Measurements from ENCODE around the gene LRBA.

Gene LRBA

GRCh38 chr4:150268444-150268843, 746.6 kb downstream of the LRBA start:
- no peak overlapping the region for H3K27ac ChIP-seq
- TF ChIP-seq, protein P1, sequence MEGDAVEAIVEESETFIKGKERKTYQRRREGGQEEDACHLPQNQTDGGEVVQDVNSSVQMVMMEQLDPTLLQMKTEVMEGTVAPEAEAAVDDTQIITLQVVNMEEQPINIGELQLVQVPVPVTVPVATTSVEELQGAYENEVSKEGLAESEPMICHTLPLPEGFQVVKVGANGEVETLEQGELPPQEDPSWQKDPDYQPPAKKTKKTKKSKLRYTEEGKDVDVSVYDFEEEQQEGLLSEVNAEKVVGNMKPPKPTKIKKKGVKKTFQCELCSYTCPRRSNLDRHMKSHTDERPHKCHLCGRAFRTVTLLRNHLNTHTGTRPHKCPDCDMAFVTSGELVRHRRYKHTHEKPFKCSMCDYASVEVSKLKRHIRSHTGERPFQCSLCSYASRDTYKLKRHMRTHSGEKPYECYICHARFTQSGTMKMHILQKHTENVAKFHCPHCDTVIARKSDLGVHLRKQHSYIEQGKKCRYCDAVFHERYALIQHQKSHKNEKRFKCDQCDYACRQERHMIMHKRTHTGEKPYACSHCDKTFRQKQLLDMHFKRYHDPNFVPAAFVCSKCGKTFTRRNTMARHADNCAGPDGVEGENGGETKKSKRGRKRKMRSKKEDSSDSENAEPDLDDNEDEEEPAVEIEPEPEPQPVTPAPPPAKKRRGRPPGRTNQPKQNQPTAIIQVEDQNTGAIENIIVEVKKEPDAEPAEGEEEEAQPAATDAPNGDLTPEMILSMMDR (conservative IDR thresholded peaks at IDR 0.05): no peak

DNA sequence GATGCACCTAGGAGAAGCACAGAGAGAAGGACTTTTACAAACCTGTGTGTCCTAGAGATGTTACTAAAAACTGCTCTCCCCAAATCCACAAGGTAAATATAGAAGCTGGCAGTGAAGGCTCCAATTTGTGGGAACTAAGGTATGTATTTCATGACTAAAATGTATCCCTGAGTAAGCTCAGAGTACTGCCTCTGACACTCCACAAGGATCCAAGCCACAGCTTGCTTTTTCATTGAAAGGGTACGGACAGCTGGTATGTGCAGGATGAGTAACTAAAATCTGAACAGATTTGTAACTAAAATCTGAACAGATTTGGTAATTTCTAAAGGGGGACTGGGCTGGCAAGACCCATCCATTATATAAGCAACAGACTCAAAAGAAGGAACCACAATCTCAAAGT, 749.3 kb downstream of the LRBA start:
- TF ChIP-seq, protein P1 (conservative IDR thresholded peaks at IDR 0.05): no peak
- H3K27ac ChIP-seq: no peak overlapping the region

DNA sequence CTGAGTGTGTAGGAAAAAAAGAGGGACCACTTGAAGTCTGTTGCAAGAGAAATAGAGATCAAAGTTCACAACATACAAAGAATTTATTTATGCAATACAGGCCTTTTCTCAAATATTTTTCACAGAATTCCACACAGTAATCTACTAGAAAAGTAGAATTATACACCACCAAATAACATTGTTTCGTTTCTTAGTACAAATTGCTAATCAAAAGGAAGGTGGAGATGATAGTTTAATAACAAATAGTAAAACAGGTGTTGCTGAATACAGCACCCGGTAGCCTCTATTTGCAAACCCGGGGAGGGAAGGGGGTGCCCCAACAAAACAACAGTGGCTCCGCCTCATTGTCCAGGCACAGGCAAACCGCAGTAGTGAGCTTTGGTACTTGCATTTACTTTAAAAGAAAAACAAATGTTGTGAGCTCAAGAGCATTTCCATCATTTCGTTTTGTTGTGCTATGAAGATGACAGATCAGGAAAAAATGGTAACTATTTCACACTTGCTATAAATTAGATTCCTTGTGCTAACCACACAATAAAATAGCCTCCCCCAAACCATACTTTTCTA, 750.4 kb downstream of the LRBA start:
- no peak overlapping the region for H3K27ac ChIP-seq
- TF ChIP-seq, protein P1 (conservative IDR thresholded peaks at IDR 0.05): no peak

DNA sequence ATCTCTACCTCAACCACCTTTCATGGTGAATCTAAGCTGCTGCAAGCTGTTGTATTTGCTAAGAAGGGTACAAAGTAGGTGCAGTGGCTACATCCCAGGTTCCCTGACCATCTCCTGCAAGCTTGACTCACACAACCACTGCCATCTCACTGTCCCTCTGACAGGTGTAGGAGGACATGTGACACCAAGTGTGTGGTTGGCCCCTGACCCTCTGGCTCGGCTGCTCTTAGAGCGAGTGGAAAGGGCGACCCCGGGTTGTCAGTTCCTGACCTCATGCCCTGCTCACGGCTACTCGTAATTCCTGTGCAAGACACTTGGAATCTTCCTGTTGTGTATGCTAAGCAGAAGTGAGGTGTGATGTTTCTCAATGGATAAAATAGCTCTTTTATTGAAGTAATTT, 752.5 kb downstream of the LRBA start:
- H3K27ac ChIP-seq: no peak overlapping the region
- TF ChIP-seq, protein P1 (conservative IDR thresholded peaks at IDR 0.05): no peak

- no peak overlapping the region for H3K27ac ChIP-seq
- TF ChIP-seq, protein P1 (conservative IDR thresholded peaks at IDR 0.05): no peak
Observed at GRCh38 chr4:150261571-150261970, 753.5 kb downstream of the LRBA start.

DNA sequence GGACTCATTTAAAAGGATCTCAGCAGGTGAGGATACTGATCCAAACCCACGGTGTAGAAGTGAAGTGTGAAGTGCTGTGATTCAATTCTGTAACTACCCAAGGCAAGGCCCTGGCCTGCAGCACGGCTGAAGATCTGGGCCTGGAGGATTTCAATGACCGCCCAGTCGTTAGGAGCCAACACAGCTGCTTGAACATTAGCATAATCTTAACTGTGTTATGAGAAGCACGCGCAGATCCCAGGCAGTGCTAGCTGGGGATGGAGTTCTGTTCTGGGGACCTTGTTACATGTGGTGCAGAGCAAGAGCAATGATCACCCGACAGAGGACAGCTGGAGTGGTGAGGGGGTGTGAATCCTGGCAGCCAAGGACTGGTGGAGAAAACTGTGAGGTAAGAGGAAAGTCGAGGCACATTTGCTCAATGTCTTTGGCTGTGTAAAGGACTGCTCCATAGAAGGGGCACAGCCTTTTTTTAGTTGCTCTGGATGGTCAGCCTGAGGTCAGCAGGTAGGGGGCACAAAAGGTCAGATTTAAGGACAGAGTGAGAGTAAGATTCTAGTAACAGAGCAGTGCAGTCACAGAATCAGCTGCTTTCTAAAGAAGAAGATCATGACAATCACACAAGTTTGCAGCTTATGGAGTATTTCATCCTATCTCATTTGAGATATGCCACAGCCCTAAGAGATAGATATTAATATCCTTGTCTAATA, 755.1 kb downstream of the LRBA start:
- no peak overlapping the region for H3K27ac ChIP-seq
- TF ChIP-seq, protein P1 (conservative IDR thresholded peaks at IDR 0.05): no peak

- TF ChIP-seq, protein P1 (conservative IDR thresholded peaks at IDR 0.05): no peak
- H3K27ac ChIP-seq: no peak overlapping the region
Observed at GRCh38 chr4:150258569-150258968, 756.5 kb downstream of the LRBA start.
